Measurements from ENCODE around the gene TMEM17.

Gene TMEM17

DNA sequence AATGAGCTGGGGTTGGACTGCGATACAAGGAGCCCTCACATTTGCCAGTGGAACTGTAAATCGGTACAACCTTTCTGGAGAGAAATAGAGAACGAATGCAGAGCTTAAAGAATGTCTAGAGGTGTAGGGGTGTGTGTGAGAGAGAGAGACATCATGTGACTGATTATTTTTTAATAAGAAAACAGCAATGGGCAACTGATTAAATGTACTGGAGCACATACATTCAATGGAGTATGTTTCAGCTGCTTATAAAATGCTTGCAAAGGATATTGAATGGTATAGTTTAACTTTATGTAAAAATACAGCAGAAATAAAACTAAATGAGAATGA is 391 bp upstream of the TMEM17 start:
- no peak for DNase-seq

DNA sequence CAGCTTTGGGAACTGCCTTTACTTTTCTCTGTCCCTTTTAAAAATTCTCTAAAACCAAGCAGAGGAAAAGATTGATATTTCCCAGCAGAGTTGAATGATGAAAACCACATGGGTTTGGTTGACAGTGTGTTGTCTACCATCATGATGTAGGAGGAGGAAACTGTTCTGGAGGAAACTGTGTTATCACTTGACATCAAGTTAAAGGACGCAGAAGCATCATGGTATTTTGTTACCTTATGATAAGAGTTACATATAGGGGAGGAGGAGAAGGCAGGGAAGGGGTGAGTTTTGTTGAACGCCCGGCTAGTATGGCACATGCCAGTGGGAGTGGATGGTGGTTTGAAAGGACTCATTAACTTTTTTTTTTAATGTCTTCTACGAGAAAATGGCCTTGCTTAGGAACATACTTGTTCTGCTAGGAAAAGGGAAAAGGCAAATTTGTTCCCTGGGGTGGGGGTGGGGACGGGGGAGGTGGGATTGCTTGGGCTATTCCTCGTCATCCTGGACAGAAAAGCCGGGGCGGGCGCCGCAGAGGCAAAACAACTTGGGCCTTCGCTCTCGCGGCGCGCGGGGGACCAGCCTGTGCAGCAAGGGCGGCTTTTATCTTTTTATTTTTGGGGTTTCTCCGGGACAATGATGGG is 766 bp downstream of the TMEM17 start:
- DNase-seq = no peak

DNA sequence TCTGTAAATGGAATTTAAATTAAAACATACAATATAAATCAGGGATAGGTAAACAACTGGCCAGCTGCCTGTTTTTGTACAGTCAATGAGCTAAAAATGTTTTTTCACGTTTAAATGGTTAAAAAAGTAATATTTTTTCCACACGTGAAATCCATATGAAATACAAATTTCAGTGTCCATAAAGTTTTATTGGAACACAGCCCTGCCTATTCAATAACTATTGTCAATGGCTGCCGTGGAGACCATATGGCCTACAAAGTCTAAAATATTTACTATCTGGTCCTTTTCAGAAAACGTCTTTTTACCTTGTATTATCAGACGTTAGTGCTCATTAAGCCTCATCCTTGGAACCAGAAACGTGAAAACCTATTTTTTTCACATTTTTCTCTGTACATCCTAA is 1.3 kb downstream of the TMEM17 start:
- DNase-seq = no peak

DNA sequence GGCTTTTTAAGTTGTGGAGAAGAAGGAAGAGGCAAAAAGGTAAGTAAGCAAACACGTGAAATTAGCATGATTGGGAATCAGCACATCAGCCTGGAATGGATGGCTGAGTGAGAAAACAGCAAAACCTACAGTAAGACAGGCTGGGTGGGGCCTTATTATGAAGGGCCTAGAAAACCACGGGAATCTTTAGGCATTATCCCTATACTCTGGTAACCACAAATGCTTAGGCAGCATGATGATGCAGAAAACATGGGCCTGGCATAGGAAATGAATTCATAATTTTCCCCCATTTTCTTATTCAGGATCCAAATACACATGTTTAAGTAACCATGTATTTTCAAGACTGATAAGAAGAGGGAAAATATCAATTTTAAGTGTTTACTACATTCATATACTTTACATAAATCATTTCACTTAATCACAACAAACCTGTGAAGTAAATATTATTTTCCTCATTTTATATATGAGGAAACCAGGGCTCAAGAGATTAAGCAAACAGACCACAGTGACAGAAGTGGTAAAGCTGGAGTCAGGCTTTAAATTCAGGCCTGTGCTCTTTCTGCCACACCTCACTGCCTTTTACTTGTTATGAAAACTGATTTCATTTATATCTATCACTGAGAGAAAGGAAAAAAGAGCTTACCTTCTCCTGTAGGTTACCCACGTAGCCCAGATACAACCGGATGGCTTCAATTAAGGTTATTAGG is 4.0 kb downstream of the TMEM17 start:
- DNase-seq = no peak

DNA sequence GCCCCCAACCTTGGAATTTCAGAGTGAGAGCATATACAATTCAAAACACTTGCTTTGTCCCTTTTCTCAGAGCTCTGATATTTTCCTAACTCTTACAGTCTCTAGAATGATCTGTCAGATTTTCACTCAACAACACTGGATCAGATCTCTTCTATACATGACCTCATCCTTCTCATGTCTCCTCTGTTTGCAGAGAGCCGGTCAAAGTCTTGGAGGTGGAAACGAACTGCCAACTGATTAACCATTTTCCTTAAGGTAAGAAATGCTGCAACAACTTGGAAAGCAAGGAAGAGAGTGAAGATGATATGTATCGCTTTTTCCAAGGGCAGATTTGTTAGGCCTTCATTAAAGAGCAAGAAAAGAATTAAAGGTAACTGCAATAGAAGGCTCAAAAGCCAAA is 4.9 kb downstream of the TMEM17 start:
- no peak for DNase-seq

DNA sequence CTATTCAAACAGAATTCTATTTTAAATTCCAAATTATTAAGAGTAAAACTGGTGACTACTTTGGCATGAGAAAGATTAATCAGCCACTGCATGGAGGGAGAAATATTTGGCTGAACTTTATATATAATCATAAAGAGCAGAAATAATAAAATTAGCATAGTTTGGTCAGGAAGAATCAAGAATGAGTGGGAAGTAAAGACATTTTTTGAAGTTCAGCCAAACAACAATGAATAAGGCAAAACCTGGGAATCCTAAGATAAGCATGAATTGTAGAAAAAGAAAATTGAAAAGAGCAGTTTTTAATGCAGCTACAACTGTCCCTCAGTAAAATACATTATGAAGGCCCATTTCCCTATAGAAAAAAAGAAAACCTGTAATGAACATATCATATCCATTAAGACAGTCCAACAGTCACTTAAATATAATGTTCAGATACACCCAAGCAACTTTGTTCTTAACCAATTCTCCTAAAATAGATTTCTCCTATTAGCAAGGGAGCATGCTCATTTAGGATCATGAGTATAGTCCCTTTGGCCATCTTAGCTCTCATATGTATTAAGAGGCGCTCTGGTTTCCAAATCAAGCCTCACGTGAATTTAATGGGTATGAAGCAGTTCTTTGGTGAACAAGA is 6.5 kb downstream of the TMEM17 start:
- no peak for DNase-seq

DNA sequence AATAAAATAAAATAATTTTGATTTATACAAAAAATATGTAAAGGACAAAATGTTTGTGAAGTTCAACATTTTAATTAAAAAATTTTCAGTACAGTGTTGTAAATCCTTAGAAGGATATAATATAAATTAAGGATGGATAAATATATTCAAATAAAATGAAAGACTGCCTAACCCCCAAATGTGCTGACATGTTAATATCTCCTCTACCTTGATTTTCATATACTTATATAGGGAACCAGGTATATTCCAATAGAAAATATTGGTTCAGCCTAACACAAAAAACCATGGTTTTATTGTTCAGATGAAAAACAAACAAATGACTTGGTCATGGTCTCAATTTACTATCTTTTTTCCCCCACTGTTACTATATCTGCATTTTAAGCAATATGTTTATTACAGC is 7.3 kb downstream of the TMEM17 start:
- no peak for DNase-seq

DNA sequence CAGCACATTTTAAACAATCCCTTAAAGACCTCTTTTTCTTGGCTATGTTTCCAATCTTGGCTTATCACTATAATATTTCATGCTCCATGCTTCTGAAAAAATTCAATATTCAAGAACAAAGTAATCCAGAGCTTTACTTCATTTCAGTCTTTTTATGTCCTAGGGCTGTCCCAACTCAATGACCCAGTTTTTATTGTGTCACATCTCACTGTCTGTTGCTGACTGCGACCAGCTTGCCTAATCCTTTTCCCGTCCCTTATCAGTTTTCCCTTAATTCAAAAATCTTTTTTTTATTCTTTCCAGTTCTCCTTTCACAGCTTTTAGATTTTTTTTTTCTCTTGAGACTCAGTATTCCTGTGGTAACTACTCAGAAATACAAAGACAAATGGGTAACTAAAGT is 10.2 kb downstream of the TMEM17 start:
- no peak for DNase-seq

DNA sequence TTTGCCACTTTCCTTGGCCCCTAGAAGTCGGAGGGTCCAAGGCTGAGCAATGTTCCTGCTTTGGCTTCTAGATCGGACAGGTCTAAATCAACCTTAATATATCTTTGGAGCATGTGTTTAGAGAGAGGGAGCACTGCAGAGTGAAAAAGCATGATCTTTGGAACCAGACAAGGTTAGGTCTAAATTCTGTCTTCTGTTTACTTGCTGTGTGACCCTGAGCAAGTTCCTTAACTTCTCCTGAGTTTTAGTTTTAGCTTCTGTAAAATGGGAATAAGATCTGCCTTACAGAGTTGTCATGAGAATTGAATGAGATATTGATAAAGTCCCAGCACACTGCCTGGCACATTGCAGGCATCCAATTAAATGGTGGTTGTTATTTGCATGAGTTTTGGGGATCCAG is 13.9 kb downstream of the TMEM17 start:
- no peak for DNase-seq

DNA sequence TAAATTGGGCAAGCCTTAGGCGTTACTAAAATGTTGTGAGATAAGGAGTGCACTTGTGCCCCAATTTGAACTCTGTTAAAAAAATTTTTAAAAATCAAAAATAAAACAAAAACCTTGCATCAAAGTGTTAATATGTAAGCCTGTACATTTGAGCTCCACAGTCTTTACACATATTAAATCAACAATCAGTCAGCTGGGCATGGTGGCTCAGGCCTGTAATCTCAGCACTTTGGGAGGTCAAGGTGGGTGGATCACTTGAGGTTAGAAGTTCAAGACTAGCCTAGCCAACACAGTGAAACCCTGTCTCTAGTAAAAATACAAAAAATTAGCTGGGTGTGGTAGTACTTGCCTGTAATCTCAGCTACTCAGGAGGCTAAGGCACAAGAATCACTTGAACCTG is 16.3 kb downstream of the TMEM17 start:
- DNase-seq = no peak

DNA sequence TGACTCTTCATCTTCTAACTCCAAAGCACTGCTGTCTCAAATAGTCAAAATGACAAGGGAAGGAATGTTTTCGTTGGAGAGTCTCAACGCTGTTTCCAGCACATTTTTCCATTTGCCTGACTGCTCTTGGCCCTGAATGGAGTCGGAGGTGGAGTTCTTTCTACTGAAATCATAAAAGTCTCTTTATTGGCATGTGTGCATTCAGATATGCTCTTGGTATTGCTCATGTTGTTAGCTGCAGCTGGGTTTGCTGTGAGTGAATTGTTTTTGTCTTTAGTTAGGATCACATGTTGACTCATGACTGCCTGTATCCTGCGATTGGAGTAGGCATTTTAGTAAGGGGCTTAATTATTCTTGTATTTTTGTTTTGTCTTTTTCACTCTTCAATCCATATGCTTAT is 16.8 kb downstream of the TMEM17 start:
- no peak for DNase-seq

DNA sequence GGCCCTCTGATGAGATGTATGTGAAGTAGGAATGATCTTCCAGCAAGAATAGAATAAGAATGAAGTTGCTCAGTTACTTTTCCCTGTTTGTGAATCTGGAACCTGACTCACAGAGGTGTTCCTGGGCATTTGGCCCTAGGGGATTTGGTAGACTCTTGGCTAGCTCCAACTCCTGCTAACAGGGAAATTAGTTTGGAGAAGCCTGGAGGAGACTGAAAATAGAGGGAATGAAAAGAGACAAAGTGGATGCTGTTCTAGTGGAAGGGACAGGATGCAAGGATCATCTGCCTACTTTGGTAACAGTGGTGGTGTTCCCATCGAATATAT is 19.6 kb downstream of the TMEM17 start:
- no peak for DNase-seq

DNA sequence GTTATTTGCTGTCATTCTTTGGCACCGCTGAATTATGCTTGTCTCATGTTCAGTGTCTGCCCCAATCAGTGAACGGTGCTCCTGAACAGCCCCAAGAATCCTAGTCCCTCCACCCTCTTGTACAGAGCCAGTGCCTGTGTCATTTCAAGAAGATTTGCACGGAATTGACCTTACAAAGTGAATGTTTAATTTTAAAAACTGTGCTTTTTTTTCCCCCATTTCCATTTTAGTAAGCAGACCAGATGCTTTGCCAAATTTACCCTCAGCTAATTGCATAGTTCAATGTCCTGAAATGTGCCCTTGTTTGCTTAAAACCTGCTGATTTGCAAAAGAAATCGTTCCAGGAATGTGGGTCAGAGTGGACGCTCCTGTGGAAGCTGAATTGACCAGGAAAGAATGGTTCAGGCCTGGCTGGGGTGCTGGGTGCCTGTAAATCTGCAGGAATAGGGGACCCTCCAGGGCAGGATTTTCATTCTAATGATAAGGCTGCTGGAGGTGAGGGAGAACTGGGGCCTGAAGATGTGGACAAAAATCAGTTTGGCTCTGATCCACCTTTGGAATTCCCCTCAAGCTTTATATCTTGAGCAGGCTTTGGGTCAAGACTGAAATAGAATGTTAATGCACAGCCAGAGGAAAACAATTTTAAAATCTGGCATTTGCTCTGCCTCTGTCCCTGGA is 20.1 kb downstream of the TMEM17 start:
- DNase-seq = no peak

DNA sequence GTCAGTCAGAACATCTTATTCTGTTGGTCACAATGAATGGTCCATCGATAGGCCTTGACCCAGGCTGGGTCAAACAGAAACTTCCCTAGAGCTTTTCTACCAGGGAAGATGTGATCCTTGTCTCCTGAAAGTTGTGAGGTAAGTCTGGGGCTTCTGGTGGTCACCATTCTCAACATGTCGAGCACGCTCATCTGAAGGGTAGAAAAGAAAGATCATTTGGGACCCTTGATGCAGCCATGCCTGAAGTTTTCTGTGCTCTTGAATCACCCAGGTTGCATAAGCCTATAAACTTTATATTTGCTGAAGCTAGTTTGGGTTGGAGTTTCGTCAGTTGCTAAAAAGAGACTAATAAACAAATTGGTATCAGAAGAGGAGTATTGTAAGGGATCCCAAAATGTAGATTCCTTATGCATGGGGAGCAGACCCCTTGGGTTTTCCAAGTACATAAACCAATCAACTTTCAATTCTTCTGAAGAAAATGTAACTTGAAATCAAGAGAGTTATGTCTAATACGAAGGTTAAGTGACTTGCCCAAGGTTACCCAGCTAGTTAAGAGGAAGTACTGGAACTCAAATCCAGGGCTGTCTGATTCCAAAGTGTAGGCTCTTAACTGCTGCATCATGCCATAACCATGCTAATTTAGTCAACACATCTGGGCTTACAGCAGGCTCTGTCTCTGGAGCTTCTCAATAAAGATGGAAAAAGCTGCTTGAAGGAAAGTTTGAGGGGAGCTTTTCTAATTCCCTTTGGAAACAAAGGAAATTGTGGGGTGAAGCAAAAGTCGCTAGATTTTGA is 23.2 kb downstream of the TMEM17 start:
- DNase-seq = no peak

DNA sequence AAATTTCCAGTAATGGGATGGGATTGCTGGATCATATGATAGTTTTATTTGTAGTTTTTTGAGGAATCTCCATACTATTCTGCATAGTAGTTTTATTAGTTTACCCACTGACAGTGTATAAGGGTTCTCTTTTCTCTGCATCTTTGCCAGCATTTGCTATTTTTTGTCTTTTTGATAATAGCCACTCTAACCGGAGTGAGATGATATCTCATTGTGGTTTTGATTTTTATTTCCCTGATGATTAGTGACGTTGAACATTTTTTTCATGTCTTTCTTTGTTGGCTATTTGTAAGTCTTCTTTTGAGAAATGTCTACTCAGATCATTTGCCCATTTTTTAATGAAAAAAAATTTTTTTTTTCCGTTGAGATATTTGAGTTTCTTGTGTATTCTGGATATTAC is 26.1 kb downstream of the TMEM17 start:
- DNase-seq = no peak

DNA sequence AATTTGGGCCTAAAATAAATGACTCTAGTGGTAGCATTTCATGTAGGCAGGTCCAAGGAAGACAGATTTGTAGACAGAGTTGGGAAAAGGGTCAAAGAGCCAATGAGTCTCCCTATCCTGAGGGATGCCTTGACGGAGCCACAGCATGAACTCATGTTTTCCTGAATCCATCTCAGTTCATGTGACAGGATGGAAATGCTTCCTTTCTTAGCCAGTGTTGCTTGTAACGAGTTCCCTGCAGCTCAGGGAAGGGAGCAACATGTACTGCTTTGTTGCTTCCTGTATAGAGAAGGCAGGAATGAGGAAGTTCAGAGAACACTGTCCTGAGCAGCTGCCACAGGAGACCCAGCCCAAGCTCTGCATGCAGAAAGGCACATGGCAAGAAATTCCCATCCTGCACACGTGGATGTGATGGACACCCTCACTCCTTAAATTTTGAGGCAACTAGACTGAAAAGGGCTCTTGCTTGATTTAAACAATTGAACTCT is 27.9 kb downstream of the TMEM17 start:
- no peak for DNase-seq

DNA sequence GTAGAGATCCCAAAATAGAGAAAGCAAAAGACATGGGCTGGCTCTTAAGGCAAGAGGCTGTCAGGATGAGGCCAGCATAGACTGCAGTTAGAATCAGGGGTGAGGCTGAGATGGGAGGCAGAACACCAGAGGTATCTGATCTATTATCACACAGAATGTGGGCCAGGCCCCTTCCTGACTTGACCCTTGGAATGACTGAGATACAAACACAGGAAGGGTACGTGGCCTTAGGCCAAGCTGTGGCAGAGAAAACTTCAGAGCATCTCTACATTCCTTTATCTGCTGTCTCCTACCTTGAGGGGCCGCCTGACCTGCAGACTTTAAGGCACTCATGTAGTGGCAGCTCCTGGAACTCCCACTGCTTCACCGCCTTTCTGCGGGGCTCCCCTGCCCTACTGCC is 28.4 kb downstream of the TMEM17 start:
- no peak for DNase-seq

DNA sequence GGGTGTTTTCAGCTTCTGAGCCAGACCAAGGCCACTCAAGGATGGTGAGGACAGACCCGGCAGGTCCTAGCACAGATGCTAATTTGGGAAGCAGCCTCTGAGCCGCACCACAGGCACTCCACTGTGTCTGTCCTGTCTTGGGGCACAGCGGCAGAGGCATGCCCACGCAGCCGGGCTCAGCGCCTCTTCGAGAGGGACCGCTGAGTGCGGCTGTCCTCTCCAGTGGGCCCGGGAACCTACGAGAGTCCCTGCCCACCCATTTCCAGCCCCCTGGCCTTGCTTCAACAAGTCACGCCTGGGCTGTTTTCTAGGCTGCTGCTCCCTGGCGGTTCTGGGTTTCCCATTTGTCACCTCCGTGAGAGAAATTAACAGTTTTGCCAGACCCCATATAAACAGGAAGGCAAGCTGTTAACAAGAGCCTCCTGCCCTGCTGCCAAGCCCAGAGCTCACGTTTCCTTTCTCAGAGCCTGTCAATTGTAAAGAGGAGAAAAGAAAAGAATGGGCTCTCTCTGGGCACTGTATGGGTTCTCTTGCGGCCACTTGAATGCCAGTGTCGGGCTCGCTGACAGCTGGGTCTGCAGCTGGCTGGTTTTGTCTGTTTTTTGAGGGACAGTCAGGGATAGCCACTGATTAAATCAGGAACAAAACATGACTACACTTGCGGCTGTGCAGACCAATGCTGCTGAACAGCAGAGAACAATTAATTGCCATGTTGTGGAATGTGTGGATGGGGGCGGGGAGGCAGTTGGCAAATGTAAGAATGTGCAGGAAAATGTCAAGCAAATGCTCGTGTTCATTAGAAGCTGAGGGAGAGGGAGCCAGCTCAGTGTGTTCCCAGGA is 30.6 kb downstream of the TMEM17 start:
- peak in 1 of 5 experiments; percentile 24 for DNase-seq

DNA sequence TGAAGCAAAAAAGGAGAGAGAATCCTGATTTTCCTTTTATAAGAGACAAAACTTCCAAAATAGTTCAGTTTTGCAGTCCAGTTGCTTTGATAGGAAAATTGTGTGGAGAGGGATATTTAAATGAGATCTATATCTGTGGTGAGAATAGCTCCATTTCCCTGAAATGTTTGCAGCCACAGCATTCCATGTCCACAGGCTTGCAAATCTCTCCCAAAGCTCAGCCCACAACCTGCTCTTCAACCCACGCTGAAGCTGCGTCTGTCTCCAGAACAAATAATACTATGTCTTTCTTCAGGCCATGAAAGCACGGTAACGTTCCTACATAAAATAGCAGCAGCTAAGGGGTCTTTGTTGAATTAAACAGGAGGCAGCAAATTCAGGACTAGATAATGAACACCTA is 31.8 kb downstream of the TMEM17 start:
- no peak for DNase-seq

DNA sequence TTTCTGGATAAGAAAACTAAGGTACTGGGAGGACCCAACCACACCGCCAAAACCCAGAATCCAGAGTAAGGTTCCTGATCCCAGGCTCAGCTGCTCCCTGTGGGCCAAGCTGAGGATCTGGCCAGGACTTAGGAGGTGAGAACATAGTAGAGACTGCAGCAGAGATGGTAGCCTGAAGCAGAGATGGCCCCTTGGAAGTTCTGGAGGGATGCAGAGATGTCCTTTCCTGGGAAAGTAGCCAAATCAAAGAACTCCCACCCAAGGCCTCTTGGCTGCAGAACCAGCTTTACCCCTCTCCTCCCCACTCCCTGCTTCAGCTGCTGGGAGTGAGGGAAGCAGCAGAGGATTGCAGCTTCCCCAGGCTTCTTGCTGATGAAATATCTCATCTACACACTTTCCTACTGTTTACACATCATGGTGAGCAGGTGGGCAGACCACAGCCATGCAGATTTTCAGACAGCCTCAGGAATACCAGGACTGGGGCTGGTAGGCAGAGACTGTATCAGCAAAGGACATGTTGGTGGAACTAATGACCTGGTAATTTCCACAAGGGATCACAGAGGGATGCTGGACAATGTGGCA is 32.7 kb downstream of the TMEM17 start:
- DNase-seq = no peak

DNA sequence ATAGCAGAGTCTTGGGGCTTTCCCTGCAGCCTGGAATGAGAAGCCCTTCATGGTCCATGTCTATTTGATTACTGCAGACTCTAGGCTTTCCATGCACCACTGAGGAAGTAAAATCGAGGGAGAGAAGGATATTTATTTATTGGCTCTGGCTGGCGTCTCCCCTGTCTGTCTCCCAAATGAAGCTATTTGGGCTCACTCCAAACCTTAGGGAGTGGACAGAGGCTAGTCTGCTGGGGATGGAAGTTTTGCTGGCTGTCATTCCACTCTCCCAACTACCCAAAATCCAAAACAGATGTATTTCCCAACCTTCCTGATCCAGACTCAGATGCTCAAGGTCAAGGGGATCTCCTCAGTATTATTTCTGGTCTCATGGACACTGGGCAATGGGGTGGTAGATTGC is 33.7 kb downstream of the TMEM17 start:
- DNase-seq = no peak

DNA sequence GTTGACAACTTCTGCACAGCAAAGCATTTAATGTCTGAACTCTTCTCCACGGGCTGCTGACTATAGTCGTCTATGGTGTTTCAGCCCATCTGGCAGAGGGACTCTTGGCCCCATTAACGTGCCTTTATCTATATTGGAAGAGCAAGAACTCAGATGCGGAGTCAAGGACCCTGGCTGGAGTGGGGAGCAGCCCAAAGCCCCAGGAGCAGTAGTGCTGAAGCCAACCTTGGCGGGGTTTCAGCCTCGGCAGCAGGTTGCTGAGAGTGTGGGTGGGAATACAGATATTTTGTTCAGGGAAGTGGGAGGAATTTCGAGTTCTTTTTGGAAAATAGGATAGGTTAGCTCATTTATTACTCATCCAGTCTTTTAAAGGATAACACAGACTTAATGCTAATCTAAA is 34.2 kb downstream of the TMEM17 start:
- no peak for DNase-seq

Data from T-helper 2 cell (primary cell).